Endodermal cell (in vitro differentiated cells): ENCODE data around the gene ATIC. TPM values are rescaled to one million over a fixed set of nuclear protein-coding genes. Genes with fewer than 3 reads are reported as not detected.

Experiments
- DNase-seq: peaks from one replicate; pipeline ENCODE4 v3.0.0-alpha.2; 2017
- H3K27ac ChIP-seq: 2 replicates; pipeline ENCODE4 v1.5.1; 2013; ENCODE audit warnings: mild to moderate bottlenecking, low read depth, low read length, moderate library complexity
- H3K27me3 ChIP-seq: 2 replicates; pipeline ENCODE4 v1.6.1; 2013; ENCODE audit warnings: mild to moderate bottlenecking, low read length, moderate library complexity; ENCODE audit not compliant: insufficient read depth, control insufficient read depth, poor library complexity, severe bottlenecking
- H3K36me3 ChIP-seq: 2 replicates; pipeline ENCODE4 v1.7.0; 2013; ENCODE audit warnings: mild to moderate bottlenecking, low read length, moderate library complexity; ENCODE audit not compliant: control insufficient read depth, insufficient read depth
- H3K4me1 ChIP-seq: one replicate; pipeline ENCODE4 v1.7.0; 2013; ENCODE audit warnings: low read length; ENCODE audit not compliant: control insufficient read depth, insufficient read depth
- H3K4me3 ChIP-seq: 2 replicates; pipeline ENCODE4 v1.5.1; 2013; ENCODE audit warnings: mild to moderate bottlenecking, low read length, moderate library complexity
- H3K9ac ChIP-seq: 2 replicates; pipeline ENCODE4 v1.6.1; 2013; ENCODE audit warnings: mild to moderate bottlenecking, low read length, moderate library complexity; ENCODE audit not compliant: poor library complexity, severe bottlenecking; ENCODE audit errors: extremely low read depth
- H3K9me3 ChIP-seq: 2 replicates; pipeline ENCODE4 v1.6.1; 2013; ENCODE audit warnings: mild to moderate bottlenecking, low read length, moderate library complexity; ENCODE audit not compliant: control insufficient read depth
- H3K27ac Mint-ChIP-seq: 2 replicates; pipeline ENCODE4 v1.8.0; 2020; ENCODE audit warnings: mixed read lengths
- H3K27me3 Mint-ChIP-seq: 2 replicates; pipeline ENCODE4 v1.8.0; 2021; ENCODE audit warnings: mild to moderate bottlenecking, mixed read lengths; ENCODE audit not compliant: insufficient read depth
- H3K36me3 Mint-ChIP-seq: 2 replicates; pipeline ENCODE4 v1.8.0; 2020; ENCODE audit warnings: low read depth, mixed read lengths
- H3K4me1 Mint-ChIP-seq: 2 replicates; pipeline ENCODE4 v1.8.0; 2020; ENCODE audit warnings: mixed read lengths
- H3K4me3 Mint-ChIP-seq: 2 replicates; pipeline ENCODE4 v1.8.0; 2020; ENCODE audit warnings: mild to moderate bottlenecking, moderate library complexity, mixed read lengths
- H3K9me3 Mint-ChIP-seq: 2 replicates; pipeline ENCODE4 v1.8.0; 2020; ENCODE audit warnings: mild to moderate bottlenecking, mixed read lengths
- CTCF ChIP-seq: fragments of 200-600 bp; sonication (generic); conservative IDR thresholded peaks from 2 replicates; pipeline ENCODE4 v1.5.0; 2021; ENCODE audit warnings: antibody characterized with exemption, mild to moderate bottlenecking
- WGBS, 2 experiments: methylation state at CpG; one replicate each; pipeline versions ENCODE4 v1.1.5 to v1.1.7; 2013; ENCODE audit warnings: missing lambda C conversion rate in 2 of 2, mixed read lengths in 1 of 2; ENCODE audit not compliant: insufficient coverage in 1 of 2, insufficient read length in 1 of 2; 5-methylcytosine and 5-hydroxymethylcytosine counted together
- total RNA-seq, 2 donors: library from RNA; stranded (reverse); fragmentation: NEBNext Ultra II Directional in 1 of 2; extraction: Animal tissue kit (Norgen Biotek cat#: 25700) in 1 of 2; gene quantifications; 2 replicates in 1 of 2; 3 replicates in 1 of 2; pipeline ENCODE4 v1.2.1, GENCODE V29; 2021

The ATIC gene
- total RNA-seq, 2 donors from 2014 or later: 185 to 209 TPM

- H3K9me3 ChIP-seq: no peaks in the 10 kb centered on the region
- H3K4me1 ChIP-seq: no peaks in the 10 kb centered on the region
- no peak for TF ChIP-seq CTCF
- H3K4me3 ChIP-seq: no peak overlapping the region
- Mint-ChIP-seq H3K27me3 (no peaks in the 10 kb centered on the region), H3K4me3 (no peak overlapping the region), H3K27ac (no peak overlapping the region), H3K4me1 (peaks cover 5% of the 10 kb centered on the region), H3K9me3 (no peaks in the 10 kb centered on the region), H3K36me3 (peaks cover 78% of the 10 kb centered on the region)
- WGBS, 2 experiments: 90% methylated on average over 2 of the region's 2 CpGs; no CpG with 5 or more reads in 1 of the 2 experiments
- H3K27ac ChIP-seq: no peak overlapping the region
- no peak overlapping the region for H3K9ac ChIP-seq
- DNase-seq: no peak
- H3K27me3 ChIP-seq: no peaks in the 10 kb centered on the region
- H3K36me3 ChIP-seq: peaks cover 93% of the 10 kb centered on the region
Measured at GRCh38 chr2:215363461-215364156, 51.8 kb downstream of the ATIC start.

- no peak overlapping the region for H3K27ac Mint-ChIP-seq
- H3K36me3 ChIP-seq: peaks cover 94% of the 10 kb centered on the region
Measured at GRCh38 chr2:215364157-215365155, 52.6 kb downstream of the ATIC start.

More at GRCh38 chr2:215364157-215365155, 52.6 kb downstream of the ATIC start:
- WGBS, 2 experiments: 95 to 100% methylated on average over 4 to 10 of the region's 10 CpGs
- Histone ChIP-seq H3K4me1 (no peaks in the 10 kb centered on the region), H3K9ac (no peak overlapping the region), H3K4me3 (no peak overlapping the region), H3K9me3 (no peaks in the 10 kb centered on the region), H3K27me3 (no peaks in the 10 kb centered on the region), H3K27ac (no peak overlapping the region)
- H3K4me1 Mint-ChIP-seq: no peaks in the 10 kb centered on the region
- H3K4me3 Mint-ChIP-seq: no peak overlapping the region
- no peaks in the 10 kb centered on the region for H3K9me3 Mint-ChIP-seq
- DNase-seq: no peak
- no peaks in the 10 kb centered on the region for H3K27me3 Mint-ChIP-seq
- no peak for TF ChIP-seq CTCF
- peaks cover 84% of the 10 kb centered on the region for H3K36me3 Mint-ChIP-seq
